ENCODE results near the gene DNAJC1. TPM values are rescaled to one million over a fixed set of nuclear protein-coding genes. Genes with fewer than 3 reads are reported as not detected.

DNAJC1 gene
- total and polyA plus RNA-seq, 10 of the 15 experiments (the other 5 are each of a cell fraction or from before 2014, with no cell fraction given) = 2.5 to 39.3 (median 20.4) TPM

- TF ChIP-seq HSF1 (IDR thresholded peaks at IDR 0.05; ENCODE audit: low read depth, low read length) (no peak), PAX5 (IDR thresholded peaks at IDR 0.05; ENCODE audit: borderline replicate concordance, low read depth, low read length) (no peak), PRDM15 (CRISPR knock-in tag; IDR thresholded peaks at IDR 0.05) (no peak)
Observed at GRCh38 chr10:22029445-22030236, 26.1 kb upstream of the DNAJC1 start (continued).

GRCh38 chr10:22027364-22028238, 24.1 kb upstream of the DNAJC1 start:
- no peaks in the 10 kb centered on the region for H3K9me3 ChIP-seq (replicated peaks; ENCODE audit: control insufficient read depth, insufficient read depth, low read length)
- H3K4me1 ChIP-seq (ENCODE audit: control insufficient read depth, insufficient read depth, low read length) = no peaks in the 10 kb centered on the region
- no peak overlapping the region for H3K4me3 ChIP-seq
- in situ Hi-C loops (cut with MboI) (no loop called here), intact Hi-C loops (cut with micrococcal nuclease; ENCODE audit: unreplicated experiment) (no loop called here)
- no peak for DNase-seq (ENCODE audit: low read depth, low spot score)
- SMC1A ChIA-PET (ENCODE audit: uncharacterized antibody, unreplicated experiment) = no interaction called here
- no TSS peak for BruUV-seq (replicated peaks)
- no peak overlapping the region for H2AFZ ChIP-seq (ENCODE audit: control insufficient read depth, low read depth, low read length)
- H3K9ac ChIP-seq (ENCODE audit: control insufficient read depth, insufficient read depth, low read length) = no peak overlapping the region
- no peaks in the 10 kb centered on the region for H3K79me2 ChIP-seq (ENCODE audit: control insufficient read depth, insufficient read depth, low read length)
- CTCF ChIA-PET = interaction anchor here (1.0 kb wide), 1 partner anchor 227 kb away, joined by 4 read pairs; no protein-coding TSS in a partner anchor
- no peak for FAIRE-seq
- WGBS (ENCODE audit: insufficient coverage, insufficient replicate concordance, low lambda C conversion rate, missing lambda C conversion rate) = 58% methylated on average over 7 of the region's 7 CpGs
- no peaks in the 10 kb centered on the region for H4K20me1 ChIP-seq (ENCODE audit: control insufficient read depth, insufficient read depth)
- ATAC-seq = no peak
- no peaks in the 10 kb centered on the region for H3K27me3 ChIP-seq (replicated peaks in 1 of 2; ENCODE audit: control insufficient read depth in 2 of 2, insufficient read depth in 2 of 2, low read length in 1 of 2)
- RAD21 ChIA-PET (ENCODE audit: unreplicated experiment) = no interaction called here
- no peaks in the 10 kb centered on the region for H3K36me3 ChIP-seq (ENCODE audit: control insufficient read depth in 2 of 2, insufficient read depth in 2 of 2, low read length in 1 of 2)
- H3K4me2 ChIP-seq (ENCODE audit: control insufficient read depth, insufficient read depth) = no peak overlapping the region
- no peak overlapping the region for H3K27ac ChIP-seq (ENCODE audit: control insufficient read depth, insufficient read depth)
- POLR2A ChIA-PET = no interaction called here
- TF ChIP-seq BCLAF1 (IDR thresholded peaks at IDR 0.05) (no peak), ZNF622 (IDR thresholded peaks at IDR 0.05) (no peak), FOXM1 (IDR thresholded peaks at IDR 0.05; ENCODE audit: low read depth, low read length) (no peak), KAT2A (conservative IDR thresholded peaks at IDR 0.05; ENCODE audit: control insufficient read depth, low read depth, low read length) (no peak)

Measured in GM12878 (cell line).